ENCODE results near the gene SZT2.

SZT2 gene

DNA sequence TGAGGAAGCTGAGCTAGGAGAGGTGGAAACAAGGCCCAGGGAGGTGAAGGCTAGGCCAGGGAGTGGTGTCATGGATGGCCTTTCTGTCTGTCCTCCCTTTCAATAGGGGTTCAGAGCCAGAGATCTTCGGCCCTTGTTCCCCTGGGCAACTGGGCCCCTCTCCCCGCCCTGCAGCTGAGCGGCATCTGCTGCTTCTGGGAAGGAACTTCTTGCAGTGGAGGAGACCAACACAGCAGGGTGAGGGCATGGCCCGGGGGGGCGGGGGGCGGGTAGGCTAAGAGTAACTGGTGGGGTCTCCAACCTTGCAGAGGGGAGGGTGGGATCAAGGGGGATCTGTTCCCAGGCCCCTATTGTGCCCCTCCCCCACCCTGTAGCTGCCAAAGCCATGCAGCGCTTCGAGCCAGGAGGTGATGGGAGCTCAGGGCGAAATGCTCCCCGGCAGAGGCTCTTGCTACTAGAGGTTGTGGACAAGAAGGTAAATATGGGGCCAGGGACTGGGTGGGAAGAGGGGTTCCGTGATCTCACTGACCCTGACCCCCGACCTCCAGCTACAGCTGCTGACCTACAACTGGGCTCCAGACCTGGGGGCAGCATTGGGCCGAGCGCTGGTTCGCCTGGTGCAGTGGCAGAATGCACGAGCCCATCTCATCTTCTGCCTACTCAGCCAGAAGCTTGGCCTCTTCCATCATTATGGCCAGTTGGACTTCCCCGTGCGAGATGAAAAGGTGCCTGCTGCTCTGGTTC is 52.4 kb downstream of the SZT2 start:
- DNase-seq (ENCODE audit: low read depth), result no peak

DNA sequence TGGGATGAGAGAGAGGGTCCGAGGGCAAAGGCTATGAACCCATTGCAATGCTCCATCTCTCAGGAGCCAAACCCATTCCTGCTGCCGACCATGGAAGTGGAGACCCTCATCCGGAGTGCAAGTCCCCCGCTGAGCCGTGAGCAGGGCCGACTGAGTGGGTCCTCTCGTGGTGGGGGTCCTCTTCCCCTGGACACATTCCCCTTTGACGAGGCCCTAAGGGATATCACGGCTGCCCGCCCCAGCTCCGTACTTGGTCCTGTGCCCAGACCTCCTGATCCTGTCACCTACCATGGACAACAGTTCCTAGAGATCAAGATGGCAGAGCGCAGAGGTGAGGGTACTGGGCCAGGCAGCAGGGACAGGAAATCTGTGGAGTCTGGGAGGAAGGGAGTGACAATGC is 53.1 kb downstream of the SZT2 start:
- no peak for DNase-seq (ENCODE audit: low read depth)

DNA sequence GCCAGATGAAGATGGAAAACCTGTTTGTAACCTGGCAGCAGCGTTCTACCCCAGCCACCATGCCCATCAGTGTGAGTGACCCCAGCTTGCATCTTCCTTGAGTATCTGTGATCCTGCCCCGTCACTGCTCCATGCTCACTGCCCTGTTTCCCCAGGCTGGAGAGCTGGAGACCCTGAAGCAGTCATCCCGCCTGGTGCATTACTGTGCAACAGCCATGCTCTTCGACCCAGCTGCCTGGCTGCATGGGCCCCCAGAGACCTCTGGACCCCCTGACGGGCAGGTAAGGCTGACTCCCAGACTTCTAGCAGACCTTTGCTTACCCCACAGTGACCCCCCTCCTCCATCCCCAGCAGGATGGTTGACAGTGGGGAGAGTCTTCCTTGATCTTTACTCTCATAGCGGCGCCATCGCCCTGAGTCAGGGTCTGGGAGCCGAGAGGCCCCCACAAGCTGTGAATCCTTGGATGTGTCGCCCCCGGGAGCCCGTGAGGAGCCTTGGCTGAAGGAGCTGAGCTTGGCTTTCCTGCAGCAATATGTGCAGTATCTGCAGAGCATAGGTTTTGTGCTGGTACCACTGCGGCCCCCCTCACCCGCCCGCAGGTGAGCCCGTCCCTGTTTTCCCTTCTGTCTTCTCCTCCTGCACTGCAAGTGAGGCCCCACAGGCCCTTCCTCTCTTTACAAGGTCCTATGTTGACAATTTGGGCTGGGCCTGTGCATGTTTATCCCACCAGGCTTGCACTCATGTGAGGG is 53.7 kb downstream of the SZT2 start:
- no peak for DNase-seq (ENCODE audit: low read depth)

DNA sequence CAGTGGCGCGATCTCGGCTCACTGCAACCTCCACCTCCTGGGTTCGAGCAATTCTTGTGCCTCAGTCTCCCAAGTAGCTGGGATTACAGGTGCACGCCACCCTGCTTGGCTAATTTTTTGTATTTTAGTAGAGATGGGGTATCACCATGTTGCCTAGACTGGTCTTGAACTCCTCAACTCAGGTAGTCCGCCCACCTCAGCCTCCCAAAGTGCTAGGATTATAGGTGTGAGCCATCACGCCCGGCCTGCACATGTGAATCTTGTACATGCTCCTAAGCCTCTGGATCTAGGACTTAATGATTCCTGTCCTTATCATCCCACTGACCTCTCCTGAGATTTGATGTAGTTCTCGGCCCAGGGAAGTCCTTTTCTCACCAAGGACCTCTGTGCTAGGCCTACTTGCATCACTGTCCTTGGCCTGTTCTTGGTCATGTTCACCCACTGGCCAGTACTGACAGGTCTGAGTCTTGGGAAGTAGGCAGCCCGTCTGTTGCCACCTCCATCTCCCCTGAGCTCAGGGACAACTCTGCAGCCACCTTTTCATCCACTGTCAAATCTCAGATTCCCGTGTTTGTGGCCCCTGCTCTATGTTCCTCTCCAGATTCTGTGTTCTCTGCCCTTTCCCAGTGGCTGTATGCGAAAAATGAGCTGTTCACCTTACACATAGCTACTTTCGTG is 54.6 kb downstream of the SZT2 start:
- no peak for DNase-seq (ENCODE audit: low read depth)

DNA sequence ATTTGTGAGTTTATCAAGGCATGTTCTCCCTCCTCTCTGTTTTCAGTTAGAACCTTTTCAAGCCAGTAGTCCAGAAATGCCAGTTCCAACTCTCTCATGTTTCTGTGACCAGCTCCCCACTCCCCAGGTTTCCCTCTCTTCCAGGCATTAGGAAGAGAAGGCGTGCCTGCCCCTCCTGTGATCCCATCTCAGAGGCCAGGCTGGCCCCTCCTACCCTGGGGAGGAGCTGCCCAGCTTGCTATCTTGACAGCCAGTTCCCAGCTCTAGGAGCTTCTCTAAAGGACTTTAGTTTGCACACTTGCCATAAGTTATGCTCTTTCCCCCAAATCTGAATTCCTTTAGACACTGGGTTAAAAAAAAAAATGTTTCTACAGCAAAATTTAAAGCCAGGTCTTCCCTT is 55.1 kb downstream of the SZT2 start:
- DNase-seq (ENCODE audit: low read depth), result no peak

DNA sequence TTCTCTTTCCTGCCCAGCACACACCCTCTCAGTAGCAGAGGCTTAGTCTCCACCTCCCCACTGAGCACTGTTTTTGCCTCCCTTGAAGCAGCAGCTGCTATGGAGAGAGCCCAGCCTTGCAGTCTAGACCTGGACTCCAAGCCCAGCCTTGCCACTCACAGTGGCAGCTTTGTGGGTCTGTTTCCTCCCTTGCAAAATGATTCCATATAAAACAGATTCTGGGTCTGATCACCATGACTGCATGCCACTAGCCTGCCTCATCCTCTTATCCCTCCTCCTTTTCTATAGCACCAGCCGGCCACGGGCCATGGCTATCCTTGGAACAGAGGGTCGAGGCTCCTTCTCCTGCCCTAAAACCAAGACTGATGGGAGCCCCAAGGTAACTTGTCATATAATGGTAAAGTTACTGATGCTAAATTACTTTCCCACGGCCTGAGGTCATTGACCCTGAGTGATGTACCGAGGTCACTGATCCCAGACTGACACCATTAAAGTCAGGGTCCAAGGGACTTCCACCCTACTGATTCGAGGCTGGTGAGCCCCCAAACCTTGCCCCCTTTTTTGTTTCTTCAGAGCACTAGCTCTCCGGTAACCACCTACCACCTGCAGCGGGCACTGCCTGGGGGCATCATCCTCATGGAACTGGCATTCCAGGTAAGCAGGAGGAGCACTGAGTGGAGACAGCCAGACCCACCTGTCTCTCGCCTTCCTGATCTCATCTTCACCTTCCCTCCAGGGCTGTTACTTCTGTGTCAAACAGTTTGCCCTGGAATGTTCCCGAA is 56.1 kb downstream of the SZT2 start:
- no peak for DNase-seq (ENCODE audit: low read depth)

DNA sequence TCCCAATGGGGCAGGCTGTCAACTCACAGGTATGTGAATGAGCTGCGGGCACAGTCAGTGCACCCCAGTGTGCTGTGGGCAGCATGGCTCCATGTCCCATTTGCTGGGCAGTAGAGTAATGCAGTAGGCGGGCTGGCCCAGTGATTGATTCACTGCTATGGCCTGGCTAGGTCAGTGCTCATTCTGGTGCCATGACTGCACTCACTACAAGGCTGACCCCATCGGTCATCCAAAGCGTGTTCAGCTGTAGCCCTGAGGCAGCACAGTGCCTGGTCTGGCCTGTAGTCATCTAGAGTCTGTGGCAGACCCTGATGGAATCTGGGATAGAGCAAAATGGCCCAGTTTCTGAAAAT is 56.7 kb downstream of the SZT2 start:
- DNase-seq (ENCODE audit: low read depth), result no peak

DNA sequence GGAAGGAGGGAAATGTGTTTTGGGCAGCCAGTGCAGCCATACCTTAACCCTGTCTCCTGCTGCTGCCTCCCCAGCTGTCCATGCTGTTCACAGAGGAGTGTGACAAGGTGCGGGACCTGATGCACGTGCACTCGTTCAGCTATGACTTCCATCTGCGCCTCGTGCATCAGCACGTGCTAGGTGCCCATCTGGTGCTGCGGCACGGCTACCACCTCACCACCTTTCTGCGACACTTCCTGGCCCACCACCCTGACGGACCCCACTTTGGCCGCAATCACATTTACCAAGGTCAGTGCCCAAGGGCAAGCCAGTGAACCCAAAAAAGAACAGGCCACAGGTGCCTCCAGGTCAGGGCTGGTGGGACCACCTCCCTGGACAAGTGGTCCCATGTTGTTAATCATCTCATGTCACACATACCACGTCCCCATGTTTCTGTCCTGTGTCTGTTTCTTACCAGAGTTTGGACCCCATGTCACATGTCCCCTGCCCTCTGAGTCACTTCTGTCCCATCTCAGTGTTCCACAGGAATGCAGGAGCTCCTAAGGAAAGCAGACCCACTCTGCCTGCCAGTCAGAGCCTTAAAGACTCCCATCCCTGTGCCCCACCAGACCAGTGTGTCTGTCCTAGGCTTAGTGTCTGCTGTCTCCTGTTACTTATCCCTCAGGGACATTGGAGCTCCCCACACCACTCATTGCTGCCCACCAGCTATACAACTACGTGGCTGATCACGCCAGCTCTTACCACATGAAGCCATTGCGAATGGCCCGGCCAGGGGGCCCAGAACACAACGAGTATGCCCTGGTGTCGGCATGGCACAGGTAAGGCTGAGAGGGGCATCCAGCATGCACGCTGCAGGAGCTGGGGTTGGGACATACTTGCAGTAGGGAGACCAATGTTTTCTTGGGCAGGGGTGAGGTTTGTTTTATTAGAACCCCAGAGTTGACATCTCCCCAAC is 57.5 kb downstream of the SZT2 start:
- DNase-seq (ENCODE audit: low read depth), result no peak

DNA sequence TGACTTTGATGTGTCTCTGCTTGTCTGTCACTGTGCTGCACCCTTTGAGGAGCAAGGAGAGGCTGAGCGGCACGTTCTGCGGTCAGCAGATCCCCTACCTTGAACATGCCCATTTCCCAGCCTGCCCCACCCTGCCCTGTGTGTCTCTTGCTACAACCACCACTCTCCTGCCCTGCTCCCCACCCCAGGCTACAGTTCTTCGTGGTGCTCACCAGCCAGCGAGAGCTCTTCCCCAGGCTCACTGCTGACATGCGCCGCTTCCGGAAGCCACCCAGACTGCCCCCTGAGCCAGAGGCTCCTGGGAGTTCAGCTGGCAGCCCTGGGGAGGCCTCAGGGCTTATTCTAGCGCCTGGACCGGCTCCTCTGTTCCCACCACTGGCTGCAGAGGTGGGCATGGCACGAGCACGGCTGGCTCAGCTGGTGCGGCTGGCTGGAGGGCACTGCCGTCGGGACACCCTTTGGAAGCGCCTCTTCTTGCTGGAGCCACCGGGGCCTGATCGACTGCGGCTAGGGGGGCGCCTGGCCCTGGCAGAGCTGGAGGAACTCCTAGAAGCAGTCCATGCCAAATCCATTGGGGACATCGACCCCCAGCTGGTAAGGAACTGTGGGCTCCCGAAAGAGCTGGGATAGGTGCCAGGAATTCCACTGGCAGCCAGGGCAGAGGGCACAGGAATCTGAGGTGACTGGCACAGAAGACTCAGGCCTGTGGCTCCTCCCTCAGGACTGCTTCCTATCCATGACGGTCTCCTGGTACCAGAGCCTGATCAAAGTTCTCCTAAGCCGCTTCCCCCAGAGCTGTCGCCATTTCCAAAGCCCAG is 58.4 kb downstream of the SZT2 start:
- DNase-seq (ENCODE audit: low read depth), result no peak

DNA sequence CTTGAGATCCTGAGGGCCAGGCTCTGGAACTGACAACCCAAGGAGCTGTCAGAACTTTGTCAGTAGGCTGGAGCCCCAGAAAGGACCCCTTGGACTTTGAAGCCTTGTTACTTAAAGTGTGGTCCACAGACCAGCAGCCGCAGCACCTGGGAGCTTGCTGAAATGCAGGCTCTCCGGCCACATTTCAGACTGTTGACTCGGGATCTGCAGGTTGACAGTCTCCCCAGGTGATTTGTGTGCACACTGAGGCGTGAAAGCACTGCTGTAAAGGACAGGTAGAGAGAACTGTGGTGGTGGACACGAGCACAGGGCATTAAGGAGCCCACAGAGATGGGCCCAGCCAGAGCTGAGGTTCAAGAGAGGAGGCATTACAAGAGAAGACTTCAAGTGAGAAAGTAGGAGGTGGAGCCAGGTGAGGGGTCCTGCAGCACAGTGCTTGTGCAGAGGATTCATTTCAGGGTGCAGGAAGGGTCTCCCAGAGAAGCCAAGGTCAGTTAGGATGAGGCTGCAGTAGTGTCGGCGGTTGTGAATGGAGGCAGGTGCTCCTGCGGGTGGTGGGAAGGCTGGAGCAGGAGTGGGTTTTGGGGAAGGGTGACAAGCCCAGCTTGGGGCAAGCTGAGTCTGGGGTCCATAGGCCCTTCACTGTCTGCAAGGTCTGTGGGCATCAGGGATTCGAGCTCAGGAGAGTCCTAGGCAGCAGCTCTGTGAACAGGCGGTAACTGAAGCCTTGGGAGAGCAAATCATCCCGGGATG is 59.4 kb downstream of the SZT2 start:
- DNase-seq (ENCODE audit: low read depth), result no peak

DNA sequence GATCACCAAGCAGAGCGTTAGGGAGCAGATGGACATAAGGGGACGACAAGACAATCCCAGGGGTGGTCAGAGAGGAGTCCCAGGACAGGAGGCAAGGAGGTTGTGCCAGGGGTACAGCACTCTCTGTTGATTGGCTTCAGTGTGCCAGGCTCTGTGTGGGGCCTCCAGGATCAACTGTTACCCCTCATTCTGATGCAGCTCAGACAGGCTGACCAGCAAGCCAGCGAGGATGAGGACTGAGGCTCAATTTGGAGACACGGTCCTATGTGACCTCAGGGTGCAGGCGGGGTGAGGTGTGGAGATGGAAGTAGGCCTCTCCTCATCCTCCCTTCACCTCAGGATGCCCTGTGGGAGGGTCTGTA is 60.0 kb downstream of the SZT2 start:
- no peak for DNase-seq (ENCODE audit: low read depth)

DNA sequence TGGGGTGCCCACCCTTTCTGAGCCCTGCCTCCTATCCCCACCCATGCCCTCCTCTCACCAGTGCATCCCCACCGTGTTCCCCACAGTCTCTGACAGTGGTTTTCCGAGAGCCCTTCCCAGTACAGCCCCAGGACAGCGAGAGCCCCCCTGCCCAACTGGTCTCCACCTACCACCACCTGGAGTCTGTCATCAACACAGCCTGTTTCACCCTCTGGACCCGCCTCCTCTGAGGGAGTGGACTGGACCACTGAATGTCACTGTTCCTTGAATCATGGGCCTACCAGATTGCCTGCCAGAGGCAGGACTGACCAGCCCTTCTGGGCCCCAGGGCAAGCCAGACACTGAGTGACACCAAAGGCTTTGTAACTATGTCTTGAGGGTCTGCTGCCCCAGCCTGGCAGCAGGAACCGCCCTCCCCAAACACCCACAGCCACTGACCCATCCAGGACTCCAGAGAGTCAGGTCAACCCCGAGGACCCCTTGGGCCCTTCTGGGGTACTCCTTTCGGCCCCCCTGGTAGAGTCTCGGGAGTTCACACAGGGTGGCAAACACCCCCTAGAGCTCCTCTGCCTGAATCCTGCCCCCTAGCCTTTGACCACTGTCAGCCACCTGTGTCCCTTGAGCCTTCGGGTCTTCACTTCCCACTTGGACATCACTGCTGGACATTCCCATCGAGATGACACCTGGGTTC is 60.7 kb downstream of the SZT2 start:
- DNase-seq (ENCODE audit: low read depth), result no peak

DNA sequence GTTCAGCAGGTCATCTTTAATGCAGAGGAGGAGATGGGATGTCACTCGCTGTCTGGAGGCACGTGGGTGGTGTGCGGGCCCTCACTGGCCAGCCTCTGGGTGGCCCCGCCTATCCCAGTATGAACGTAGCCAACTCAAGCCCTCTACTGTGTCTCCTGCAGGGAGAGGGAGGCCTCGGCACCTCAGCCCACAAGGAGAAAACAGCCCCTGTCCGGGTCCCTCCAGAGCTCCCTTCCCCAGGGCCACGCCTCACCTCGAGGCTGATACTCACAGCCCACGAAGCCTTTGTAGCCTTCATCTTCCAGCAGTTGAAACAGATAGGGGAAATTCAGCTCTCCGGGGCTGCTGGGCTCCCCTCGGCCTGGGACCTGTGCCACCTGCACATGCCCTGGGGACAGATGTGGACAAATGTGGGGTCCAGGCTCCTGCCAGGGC is 61.5 kb downstream of the SZT2 start:
- DNase-seq (ENCODE audit: low read depth), result no peak

DNA sequence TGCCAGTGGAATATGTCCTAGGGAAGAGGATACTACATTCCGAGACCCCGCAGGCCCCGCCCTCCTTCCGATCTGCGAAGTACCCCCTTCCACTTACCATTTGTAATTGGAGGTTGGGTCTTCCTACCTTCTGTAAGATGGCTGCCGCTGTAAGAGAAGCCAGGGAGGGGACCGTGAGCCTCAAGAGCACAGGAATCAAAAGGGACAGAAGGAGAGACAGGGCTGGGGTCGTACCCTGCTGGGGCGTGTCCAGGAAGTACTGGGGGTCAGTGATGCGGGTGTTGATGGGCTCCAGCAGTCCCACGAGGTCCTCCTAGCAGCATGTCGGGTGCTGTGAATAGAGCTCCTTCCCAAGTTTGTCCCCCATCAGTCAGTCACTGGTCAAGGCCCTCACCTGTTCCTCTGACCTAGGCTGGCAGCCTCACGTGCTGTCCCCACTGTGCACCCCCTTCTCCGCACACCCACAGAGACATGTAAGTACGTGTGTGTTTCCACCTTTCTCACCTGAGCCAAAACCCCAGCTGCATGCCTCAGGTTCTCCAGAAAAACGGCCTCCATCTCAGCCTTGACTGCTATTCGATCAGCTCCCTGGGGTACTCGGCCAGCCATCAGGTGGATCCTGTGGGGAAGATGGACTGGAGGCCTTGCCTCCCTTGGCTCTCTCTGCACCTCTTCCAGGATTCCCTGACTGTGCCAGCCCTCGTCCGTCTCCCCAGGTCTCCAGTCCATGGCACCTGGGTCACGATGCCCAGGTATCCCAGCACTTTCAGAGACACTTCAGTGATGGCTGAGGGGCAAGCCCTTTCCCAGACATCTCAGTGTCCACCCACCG is 62.2 kb downstream of the SZT2 start:
- no peak for DNase-seq (ENCODE audit: low read depth)

DNA sequence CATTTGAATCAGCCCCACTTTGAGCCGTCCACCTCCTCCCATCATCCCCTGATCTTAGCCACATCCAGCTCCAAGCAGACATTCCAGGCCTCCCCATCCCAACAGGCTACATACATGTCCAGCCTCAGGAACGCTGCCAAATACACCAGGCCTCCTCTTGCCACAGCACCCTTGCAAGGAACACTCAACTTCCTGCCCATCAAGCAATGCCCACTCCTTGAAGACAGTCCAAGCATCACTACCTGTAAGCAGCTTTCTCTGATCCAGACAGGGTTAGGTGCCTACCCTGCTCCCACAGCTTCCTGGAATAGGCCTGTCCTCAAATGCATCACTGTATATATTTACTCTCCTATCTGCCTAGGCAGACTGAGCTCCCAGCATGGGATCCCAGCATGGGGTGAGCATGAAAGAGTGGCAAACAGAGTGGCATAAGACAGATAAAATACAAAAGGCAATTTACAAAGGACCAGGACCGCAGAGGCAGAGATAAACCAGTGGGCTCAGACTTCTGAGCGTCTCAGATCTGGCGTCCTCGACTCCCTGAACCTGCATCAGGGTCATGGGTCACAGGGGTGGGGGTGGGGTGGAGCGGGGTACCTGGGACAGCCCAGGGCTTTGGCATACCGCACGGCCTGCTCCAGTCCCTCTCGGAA is 63.2 kb downstream of the SZT2 start:
- DNase-seq (ENCODE audit: low read depth), result no peak

DNA sequence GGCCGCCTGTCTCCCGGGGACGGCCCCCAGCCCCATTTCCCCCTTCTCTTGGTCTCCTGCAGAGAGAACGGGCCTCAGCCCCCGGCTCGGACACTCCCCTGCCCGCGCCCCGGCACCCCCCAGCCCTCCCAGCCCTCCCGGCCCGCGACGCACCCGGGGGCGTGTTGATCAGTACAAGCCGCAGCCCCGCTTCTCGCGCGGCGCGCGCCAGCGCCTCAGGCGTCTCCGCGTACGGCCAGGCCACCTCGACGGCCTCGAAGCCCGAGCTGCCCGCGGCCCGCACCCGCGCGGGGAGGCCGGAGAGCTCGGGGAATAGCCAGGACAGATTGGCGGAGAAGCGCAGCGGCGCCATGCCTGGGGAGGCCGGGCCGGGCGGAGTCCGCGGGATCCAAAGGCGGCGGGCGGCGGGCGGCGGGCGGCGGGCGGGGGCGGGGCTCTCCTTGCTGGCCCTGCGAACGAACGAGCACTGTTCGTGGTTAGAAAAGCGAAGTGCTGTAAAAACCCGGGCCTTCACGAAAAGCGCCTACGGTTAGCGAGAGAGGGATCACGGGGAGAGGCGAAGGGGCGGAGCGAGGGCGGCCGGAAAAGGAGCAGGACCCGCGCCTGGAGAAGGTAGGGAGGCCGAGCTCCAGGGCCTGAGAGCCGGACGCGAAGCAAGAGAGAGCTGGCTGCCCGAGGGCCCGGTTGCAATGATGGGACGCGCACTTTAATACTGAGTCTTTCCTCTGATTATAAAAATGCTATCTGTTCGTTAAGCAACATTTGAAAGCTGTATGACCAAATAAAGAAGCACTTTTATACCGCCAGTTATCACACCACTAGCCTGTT is 64.0 kb downstream of the SZT2 start, which contains the start of gene HYI:
TSS of gene HYI (minus strand) at position 490 of the 828 bp plus-strand sequence. CDS start at position 352, 138 bp downstream.
- DNase-seq (ENCODE audit: low read depth), result peak; percentile 55

Data from non-pigmented ciliary epithelial cell (primary cell).